IMR-90 (cell line): Measurements from ENCODE around the gene RNF38. TPM values are rescaled to one million over a fixed set of nuclear protein-coding genes. Genes with fewer than 3 reads are reported as not detected.

Source experiments
- ATAC-seq: fragments of 200-7000 bp; cut with Tn5 transposase; 2 replicates; pipeline ENCODE4 v1.9.1; 2020; ENCODE audit warnings: low read depth, mild to moderate bottlenecking, moderate library complexity
- BruUV-seq: library from RNA; stranded (reverse); fragments of 400-500 nt; replicated peaks from 2 replicates; lab custom pipeline; 2021; lab: Mats Ljungman, UMichigan
- CTCF ChIA-PET: fragments of 300-600 bp; formaldehyde crosslinking; extraction: SDS; loops from one replicate; lab custom pipeline; 2021; ENCODE audit warnings: antibody characterized with exemption; lab: Yijun Ruan, JAX
- POLR2A ChIA-PET: fragments of 300-600 bp; sonication (Branson Sonifier 250); formaldehyde crosslinking; loops from one replicate; lab custom pipeline; 2022; ENCODE audit warnings: antibody characterized with exemption; ENCODE audit not compliant: unreplicated experiment; lab: Charles Lee
- DNase-seq: peaks from one replicate; pipeline ENCODE4 v3.0.0; 2013
- H2AFZ ChIP-seq: replicated peaks from 2 replicates; pipeline ENCODE3; 2013; ENCODE audit warnings: low read length, mild to moderate bottlenecking; ENCODE audit not compliant: poor library complexity
- H2AK5ac ChIP-seq: 2 replicates; pipeline ENCODE4 v1.6.1; 2013; ENCODE audit warnings: low read depth, low read length, inconsistent platforms
- H2AK9ac ChIP-seq: replicated peaks from 2 replicates; pipeline ENCODE3; 2013; ENCODE audit warnings: mild to moderate bottlenecking, low read depth, low read length, moderate library complexity; ENCODE audit not compliant: poor library complexity
- H2BK120ac ChIP-seq: 2 replicates; pipeline ENCODE4 v1.6.1; 2013; ENCODE audit warnings: low read depth, low read length, inconsistent platforms
- H2BK15ac ChIP-seq: 3 replicates; pipeline ENCODE4 v1.6.1; 2013; ENCODE audit warnings: low read depth, low read length, inconsistent platforms
- H2BK20ac ChIP-seq: 2 replicates; pipeline ENCODE4 v1.6.1; 2013; ENCODE audit warnings: low read depth, mild to moderate bottlenecking, inconsistent platforms, low read length, moderate library complexity
- H2BK5ac ChIP-seq: 2 replicates; pipeline ENCODE4 v1.6.1; 2013; ENCODE audit warnings: mild to moderate bottlenecking, low read depth, low read length, inconsistent platforms; ENCODE audit not compliant: poor library complexity, severe bottlenecking
- H3K14ac ChIP-seq: replicated peaks from 2 replicates; pipeline ENCODE4 v1.6.1; 2013; ENCODE audit warnings: low read depth, low read length, inconsistent platforms
- H3K18ac ChIP-seq: 2 replicates; pipeline ENCODE4 v1.6.1; 2013; ENCODE audit warnings: low read depth, low read length, control low read depth
- H3K23ac ChIP-seq: 2 replicates; pipeline ENCODE4 v1.6.1; 2013; ENCODE audit warnings: low read depth, low read length, inconsistent platforms
- H3K27ac ChIP-seq: 2 replicates; pipeline ENCODE4 v1.5.1; 2013; ENCODE audit warnings: mild to moderate bottlenecking, control low read depth, low read length; ENCODE audit not compliant: insufficient read depth
- H3K27me3 ChIP-seq: 2 replicates; pipeline ENCODE4 v1.6.1; 2013; ENCODE audit warnings: low read length; ENCODE audit not compliant: control insufficient read depth, insufficient read depth
- H3K36me3 ChIP-seq: 2 replicates; pipeline ENCODE4 v1.6.1; 2013; ENCODE audit warnings: low read length, mixed read lengths; ENCODE audit not compliant: control insufficient read depth, insufficient read depth
- H3K4ac ChIP-seq: 2 replicates; pipeline ENCODE4 v1.6.1; 2013; ENCODE audit warnings: low read depth, low read length, inconsistent platforms
- H3K4me1 ChIP-seq: 2 replicates; pipeline ENCODE4 v1.6.1; 2013; ENCODE audit warnings: low read length, mixed read lengths; ENCODE audit not compliant: control insufficient read depth, insufficient read depth
- H3K4me2 ChIP-seq: 2 replicates; pipeline ENCODE4 v1.6.1; 2013; ENCODE audit warnings: low read depth, mild to moderate bottlenecking, control low read depth, low read length, moderate library complexity
- H3K4me3 ChIP-seq: 2 replicates; pipeline ENCODE4 v1.5.1; 2013; ENCODE audit warnings: low read depth, mild to moderate bottlenecking, control low read depth, low read length, moderate library complexity; ENCODE audit not compliant: insufficient read depth
- H3K56ac ChIP-seq: 2 replicates; pipeline ENCODE4 v1.6.1; 2013; ENCODE audit warnings: low read length, inconsistent platforms; ENCODE audit not compliant: insufficient read depth; ENCODE audit errors: extremely low read depth
- H3K79me1 ChIP-seq, 2 experiments: 2 replicates each; pipeline ENCODE4 v1.6.1; 2013; ENCODE audit warnings: low read length in 2 of 2, inconsistent platforms in 1 of 2, low read depth in 1 of 2
- H3K9ac ChIP-seq: 2 replicates; pipeline ENCODE4 v1.6.1; 2013; ENCODE audit warnings: low read depth, low read length, control low read depth
- H3K9me1 ChIP-seq: 2 replicates; pipeline ENCODE4 v1.6.1; 2013; ENCODE audit warnings: low read length, inconsistent platforms; ENCODE audit not compliant: insufficient read depth
- H3K9me3 ChIP-seq: 2 replicates; pipeline ENCODE4 v1.6.1; 2013; ENCODE audit warnings: low read length; ENCODE audit not compliant: control insufficient read depth, insufficient read depth
- H4K20me1 ChIP-seq: 2 replicates; pipeline ENCODE4 v1.6.1; 2013; ENCODE audit warnings: low read length, inconsistent platforms; ENCODE audit not compliant: insufficient read depth
- H4K5ac ChIP-seq: 2 replicates; pipeline ENCODE4 v1.6.1; 2013; ENCODE audit warnings: mild to moderate bottlenecking, low read depth, low read length, control low read depth
- H4K8ac ChIP-seq, 2 experiments: 2 replicates each; pipeline ENCODE4 v1.6.1; 2013; ENCODE audit warnings: low read depth in 2 of 2, low read length in 2 of 2, control low read depth in 1 of 2, inconsistent platforms in 1 of 2
- H4K91ac ChIP-seq: 2 replicates; pipeline ENCODE4 v1.6.1; 2013; ENCODE audit warnings: low read depth, low read length, inconsistent platforms; ENCODE audit not compliant: insufficient read depth
- CEBPB ChIP-seq: IDR thresholded peaks from 2 replicates; pipeline ENCODE4 v1.6.1; 2012; ENCODE audit warnings: low read depth, low read length, improper control_type of control experiment
- ELK1 ChIP-seq: fragments of 150-350 bp; IDR thresholded peaks from 2 replicates; pipeline ENCODE4 v1.6.1; 2016; ENCODE audit warnings: low read depth, mild to moderate bottlenecking, low read length, moderate library complexity, borderline replicate concordance
- FOS ChIP-seq: fragments of 150-350 bp; IDR thresholded peaks from 2 replicates; pipeline ENCODE4 v1.6.1; 2016; ENCODE audit warnings: low read depth, low read length
- MAFK ChIP-seq: IDR thresholded peaks from 2 replicates; pipeline ENCODE4 v1.6.1; 2012; ENCODE audit warnings: low read depth, low read length, improper control_type of control experiment
- NFE2L2 ChIP-seq: fragments of 150-350 bp; IDR thresholded peaks from 2 replicates; pipeline ENCODE4 v1.6.1; 2016; ENCODE audit warnings: low read depth, mild to moderate bottlenecking, low read length
- POLR2A ChIP-seq: IDR thresholded peaks from 2 replicates; pipeline ENCODE4 v1.6.1; 2012; ENCODE audit warnings: mild to moderate bottlenecking, low read depth, low read length
- RAD21 ChIP-seq: IDR thresholded peaks from 2 replicates; pipeline ENCODE4 v1.6.1; 2012; ENCODE audit warnings: low read length, improper control_type of control experiment
- RCOR1 ChIP-seq: IDR thresholded peaks from 2 replicates; pipeline ENCODE4 v1.6.1; 2012; ENCODE audit warnings: mild to moderate bottlenecking, low read length, improper control_type of control experiment; ENCODE audit not compliant: insufficient replicate concordance
- SMC3 ChIP-seq: fragments of 150-350 bp; IDR thresholded peaks from 2 replicates; pipeline ENCODE4 v1.6.1; 2016; ENCODE audit warnings: low read depth, mild to moderate bottlenecking, antibody characterized with exemption, low read length, moderate library complexity
- USF2 ChIP-seq: fragments of 150-350 bp; IDR thresholded peaks from 2 replicates; pipeline ENCODE4 v1.6.1; 2017; ENCODE audit warnings: mild to moderate bottlenecking, antibody characterized with exemption, low read length, low read depth
- WGBS, 2 experiments: methylation state at CpG; one replicate each; pipeline versions ENCODE4 v1.1.5 to v1.1.7; 2013; ENCODE audit warnings: missing lambda C conversion rate in 2 of 2; ENCODE audit not compliant: insufficient read length in 1 of 2; ENCODE audit errors: extremely low coverage in 2 of 2; 5-methylcytosine and 5-hydroxymethylcytosine counted together
- dilution Hi-C: fragments of 300-500 bp; cut with HindIII; formaldehyde crosslinking; loops from one replicate; pipeline ENCODE4 v1.14.3; 2018; ENCODE audit warnings: low sequenced_read_pairs; ENCODE audit not compliant: unreplicated experiment
- in situ Hi-C: fragments of 300-500 bp; cut with MboI; formaldehyde crosslinking; loops from 3 replicates; pipeline ENCODE4 v1.14.3; 2019; ENCODE audit warnings: low sequenced_read_pairs, inconsistent platforms, mixed read lengths
- intact Hi-C: fragments of 100-400 bp; cut with micrococcal nuclease; formaldehyde crosslinking; loops from 2 replicates; pipeline ENCODE4 v1.10.0; 2022
- polyA plus RNA-seq, 3 experiments: library from polyadenylated mRNA; depleted of rRNA; stranded (reverse); fragments of >200 nt; gene quantifications; 2 replicates each; pipeline ENCODE4 v1.2.3, GENCODE V29; 2012; ENCODE audit warnings: low replicate concordance in 1 of 3
- total RNA-seq: library from RNA; depleted of rRNA; stranded (reverse); fragments of >200 nt; gene quantifications from 2 replicates; pipeline ENCODE4 v1.2.3, GENCODE V29; 2012

RNF38 gene
- total and polyA plus RNA-seq, 2 of the 4 experiments (the other 2 are of a cell fraction), result 8.8 to 11.2 TPM

GRCh38 chr9:36436909-36437308 is 36.8 kb upstream of the RNF38 start:
- DNase-seq (peak; percentile 20), ATAC-seq (peak; percentile 49; the same call in 1 of the 2 replicates)
- H3K14ac ChIP-seq, result no peak overlapping the region
- peaks cover 21 to 27% of the 10 kb centered on the region in 2 experiments for H3K79me1 ChIP-seq
- H2AK5ac ChIP-seq, result no peak overlapping the region
- BruUV-seq, result no TSS peak
- H2AK9ac ChIP-seq, result no peak overlapping the region
- H4K20me1 ChIP-seq, result peaks cover 8% of the 10 kb centered on the region; the same call in 1 of the 2 replicates
- H4K8ac ChIP-seq, result no peak overlapping the region
- no peaks in the 10 kb centered on the region for H3K36me3 ChIP-seq
- no peak overlapping the region for H4K91ac ChIP-seq
- no peak overlapping the region for H2BK15ac ChIP-seq
- H3K4ac ChIP-seq, result no peak overlapping the region
- H3K56ac ChIP-seq, result no peak overlapping the region
- POLR2A ChIA-PET, result interaction anchor here (0.7 kb wide), 1 partner anchor 1364 kb away, joined by 9 read pairs; no protein-coding TSS in a partner anchor
- CTCF ChIA-PET, result no interaction called here
- in situ Hi-C loops, result no loop called here
- no peak overlapping the region for H3K9ac ChIP-seq
- no peak overlapping the region for H4K5ac ChIP-seq
- 60% methylated on average over 1 of the region's 2 CpGs; no CpG with 5 or more reads in 1 of the 2 experiments for WGBS, 2 experiments
- H3K9me1 ChIP-seq, result no peaks in the 10 kb centered on the region
- TF ChIP-seq USF2 (no peak), RAD21 (no peak), ELK1 (no peak), SMC3 (no peak), NFE2L2 (no peak), MAFK (no peak), FOS (no peak), POLR2A (no peak), CEBPB (no peak), RCOR1 (no peak)
- dilution Hi-C loops, result no loop called here
- H2BK120ac ChIP-seq, result no peak overlapping the region
- H3K9me3 ChIP-seq, result peaks cover 2% of the 10 kb centered on the region; the same call in 1 of the 2 replicates
- no peaks in the 10 kb centered on the region for H3K4me1 ChIP-seq
- H3K27me3 ChIP-seq, result no peaks in the 10 kb centered on the region
- H3K27ac ChIP-seq, result no peak overlapping the region
- no peak overlapping the region for H3K23ac ChIP-seq
- no peak overlapping the region for H2BK5ac ChIP-seq
- H3K4me2 ChIP-seq, result no peak overlapping the region
- H3K4me3 ChIP-seq, result no peak overlapping the region
- no peak overlapping the region for H3K18ac ChIP-seq
- intact Hi-C loops, result no loop called here
- no peak overlapping the region for H2AFZ ChIP-seq
- no peak overlapping the region for H2BK20ac ChIP-seq
